Heart left ventricle (tissue), 13 donors: Measurements from ENCODE around the gene GCH1.

ENCODE experiments used
- POLR2A ChIP-seq, 2 donors: fragments of 450-650 bp; IDR thresholded peaks; one replicate each; pipeline ENCODE4 v1.6.1; 2017; ENCODE audit warnings: antibody characterized with exemption in 2 of 2, mild to moderate bottlenecking in 2 of 2, moderate library complexity in 2 of 2
- TF ChIP-seq, protein P1 (sequence below), 12 donors: fragments of 200-600 bp; sonication (generic) in 4 of 12; IDR thresholded peaks; one replicate each; pipeline versions ENCODE4 v1.5.0 to v1.8.0; 2018 to 2022; ENCODE audit warnings: antibody characterized with exemption in 12 of 12, mild to moderate bottlenecking in 5 of 12
- donor health status: ischemic (EF 13 %, LVEDD 7.1; RV severe dilation, severe dysfunction).
- donor health status: DM: no; HTN: yes; CAD: no.
- donor health status: DM: no; HTN: no; CAD: no.
- donor health status: ischemic (EF 25% LVEDD 6.9; RV normal size, moderate dysfunction).
- donor health status: ischemic (EF 25% LVEDD 5.7; RV mildly dilated, moderate dysfunction).
- donor health status: ischemic (EF 35%, LVEDD 5.7; RV mildly dilated, moderate dysfunction).
- donor health status: nonischemic (EF 11% LVEDD 7.7; RV severe dilation, severe dysfunction).
- donor health status: DM: yes; HTN: yes; CAD: no.
- donor health status: PGD.
- donor health status: ischemic (EF 29% LVEDD 5.4; RV normal size, mild dysfunction).
- donor health status: nonischemic (EF 23%, LVEDD 6.1; RV moderate dilation, normal function).

DNA sequence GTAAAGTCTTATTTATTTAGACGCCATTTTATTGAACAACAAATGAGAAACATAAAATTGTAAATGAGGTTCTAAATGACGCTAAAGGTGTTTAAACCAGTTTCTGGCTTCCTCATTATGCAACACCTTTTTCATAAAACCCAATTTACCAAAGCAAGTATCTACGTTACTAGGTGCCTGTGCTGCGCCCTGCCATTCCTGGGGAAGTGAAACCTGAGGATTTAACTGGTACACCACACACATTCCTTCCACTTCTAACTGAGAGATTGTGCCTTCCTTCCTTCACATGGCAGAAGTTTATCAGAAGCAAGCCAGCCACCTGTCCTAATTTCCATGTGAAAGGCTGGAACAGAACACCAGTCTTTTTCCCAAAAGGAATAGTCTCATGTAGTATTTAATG, 40.3 kb upstream of the GCH1 start:
- TF ChIP-seq, protein P1, sequence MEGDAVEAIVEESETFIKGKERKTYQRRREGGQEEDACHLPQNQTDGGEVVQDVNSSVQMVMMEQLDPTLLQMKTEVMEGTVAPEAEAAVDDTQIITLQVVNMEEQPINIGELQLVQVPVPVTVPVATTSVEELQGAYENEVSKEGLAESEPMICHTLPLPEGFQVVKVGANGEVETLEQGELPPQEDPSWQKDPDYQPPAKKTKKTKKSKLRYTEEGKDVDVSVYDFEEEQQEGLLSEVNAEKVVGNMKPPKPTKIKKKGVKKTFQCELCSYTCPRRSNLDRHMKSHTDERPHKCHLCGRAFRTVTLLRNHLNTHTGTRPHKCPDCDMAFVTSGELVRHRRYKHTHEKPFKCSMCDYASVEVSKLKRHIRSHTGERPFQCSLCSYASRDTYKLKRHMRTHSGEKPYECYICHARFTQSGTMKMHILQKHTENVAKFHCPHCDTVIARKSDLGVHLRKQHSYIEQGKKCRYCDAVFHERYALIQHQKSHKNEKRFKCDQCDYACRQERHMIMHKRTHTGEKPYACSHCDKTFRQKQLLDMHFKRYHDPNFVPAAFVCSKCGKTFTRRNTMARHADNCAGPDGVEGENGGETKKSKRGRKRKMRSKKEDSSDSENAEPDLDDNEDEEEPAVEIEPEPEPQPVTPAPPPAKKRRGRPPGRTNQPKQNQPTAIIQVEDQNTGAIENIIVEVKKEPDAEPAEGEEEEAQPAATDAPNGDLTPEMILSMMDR (IDR thresholded peaks at IDR 0.05) = no peak
- no peak for TF ChIP-seq POLR2A (IDR thresholded peaks at IDR 0.05)
